ENCODE results near the gene MANBA.

The MANBA gene

GRCh38 chr4:102631616-102632015 lies 129.2 kb downstream of the MANBA start:
- no peak for TF ChIP-seq CTCF (IDR thresholded peaks at IDR 0.05; ENCODE audit: insufficient read depth, missing control alignments)
- no peak for DNase-seq (ENCODE audit: insufficient read length, low spot score)
- no peak for FAIRE-seq

- no peak for FAIRE-seq
- no peak for TF ChIP-seq CTCF (IDR thresholded peaks at IDR 0.05; ENCODE audit: insufficient read depth, missing control alignments)
- DNase-seq (ENCODE audit: insufficient read length, low spot score), result no peak
These were observed 131.1 kb downstream of the MANBA start for GRCh38 chr4:102629673-102630072.

GRCh38 chr4:102627831-102628523 lies 132.8 kb downstream of the MANBA start:
- no peak for DNase-seq (ENCODE audit: insufficient read length, low spot score)
- FAIRE-seq, result no peak
- TF ChIP-seq CTCF (IDR thresholded peaks at IDR 0.05; ENCODE audit: insufficient read depth, missing control alignments), result no peak

GRCh38 chr4:102625232-102625930 lies 135.4 kb downstream of the MANBA start:
- peak; percentile 55 for TF ChIP-seq CTCF (IDR thresholded peaks at IDR 0.05; ENCODE audit: insufficient read depth, missing control alignments)
- FAIRE-seq (no peak), DNase-seq (ENCODE audit: insufficient read length, low spot score) (no peak)

GRCh38 chr4:102624505-102624904 lies 136.3 kb downstream of the MANBA start:
- FAIRE-seq (no peak), DNase-seq (ENCODE audit: insufficient read length, low spot score) (no peak)
- no peak for TF ChIP-seq CTCF (IDR thresholded peaks at IDR 0.05; ENCODE audit: insufficient read depth, missing control alignments)

- no peak for DNase-seq (ENCODE audit: insufficient read length, low spot score)
These were observed 137.1 kb downstream of the MANBA start for GRCh38 chr4:102623622-102624021.

More at GRCh38 chr4:102623622-102624021, 137.1 kb downstream of the MANBA start:
- peak; percentile 12 for TF ChIP-seq CTCF (IDR thresholded peaks at IDR 0.05; ENCODE audit: insufficient read depth, missing control alignments)
- no peak for FAIRE-seq

Measured in D721Med (cell line).